Muscle layer of duodenum (tissue), 2 donors: ENCODE data around the gene CA6.

ENCODE experiments used
- H3K27ac ChIP-seq: one replicate; pipeline ENCODE4 v1.7.0; 2013; ENCODE audit warnings: mild to moderate bottlenecking, low read length
- H3K27me3 ChIP-seq: one replicate; pipeline ENCODE4 v1.7.0; 2013; ENCODE audit warnings: low read depth, mild to moderate bottlenecking, control low read depth, low read length
- H3K36me3 ChIP-seq, 2 donors: one replicate each; pipeline ENCODE4 v1.7.0; 2013; ENCODE audit warnings: low read length in 2 of 2, control low read depth in 1 of 2, mild to moderate bottlenecking in 1 of 2; ENCODE audit not compliant: insufficient read depth in 2 of 2, control insufficient read depth in 1 of 2
- H3K4me1 ChIP-seq, 2 donors: one replicate each; pipeline ENCODE4 v1.7.0; 2013; ENCODE audit warnings: low read length in 2 of 2, mild to moderate bottlenecking in 2 of 2, control low read depth in 1 of 2, moderate library complexity in 1 of 2; ENCODE audit not compliant: insufficient read depth in 2 of 2, control insufficient read depth in 1 of 2
- H3K4me3 ChIP-seq, 2 donors: one replicate each; pipeline ENCODE4 v1.7.0; 2013; ENCODE audit warnings: low read length in 2 of 2, low read depth in 1 of 2, mild to moderate bottlenecking in 1 of 2
- H3K9me3 ChIP-seq, 2 donors: one replicate each; pipeline ENCODE4 v1.7.0; 2013; ENCODE audit warnings: low read length in 2 of 2, control low read depth in 1 of 2, mild to moderate bottlenecking in 1 of 2; ENCODE audit not compliant: control insufficient read depth in 1 of 2
- donor health status: healthy.

The CA6 gene

DNA sequence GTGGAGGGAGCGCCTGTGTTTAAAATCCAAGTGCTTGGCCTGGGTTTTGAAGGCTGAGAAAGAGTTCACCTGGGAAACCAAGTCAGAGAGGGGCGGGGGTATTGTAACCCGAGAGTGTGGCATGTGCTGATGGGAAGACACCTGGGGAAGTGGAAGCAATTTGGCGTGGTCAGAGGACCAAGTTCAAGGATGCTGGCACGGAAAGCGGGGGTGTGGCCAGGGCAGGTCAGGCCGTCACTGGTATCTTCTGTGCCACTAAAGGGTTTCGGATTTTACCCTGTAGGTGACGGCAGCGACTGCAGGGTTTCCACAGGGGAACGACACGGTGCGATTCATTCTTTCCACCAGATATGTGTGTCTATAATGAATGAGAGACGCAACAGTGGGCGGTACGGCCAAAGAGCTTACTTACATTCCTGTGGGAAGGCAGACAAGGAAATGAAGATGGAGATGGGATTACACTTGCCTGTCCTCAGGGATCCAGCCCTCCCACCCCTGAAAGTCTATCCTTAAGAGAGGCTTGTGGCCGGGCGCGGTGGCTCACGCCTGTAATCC is 31.3 kb downstream of the CA6 start:
- H3K4me1 ChIP-seq: no peaks in the 10 kb centered on the region
- no peak overlapping the region for H3K27ac ChIP-seq
- no peaks in the 10 kb centered on the region for H3K27me3 ChIP-seq
- H3K9me3 ChIP-seq: peaks cover 0 to 5% of the 10 kb centered on the region in 2 donors
- H3K4me3 ChIP-seq: no peak overlapping the region
- H3K36me3 ChIP-seq: no peaks in the 10 kb centered on the region

- Histone ChIP-seq H3K4me1 (no peaks in the 10 kb centered on the region), H3K27ac (no peak overlapping the region), H3K4me3 (no peak overlapping the region), H3K36me3 (no peaks in the 10 kb centered on the region), H3K9me3 (peaks cover 0 to 5% of the 10 kb centered on the region in 2 donors), H3K27me3 (no peaks in the 10 kb centered on the region)
These were observed 35.0 kb downstream of the CA6 start for GRCh38 chr1:8980656-8981055.

GRCh38 chr1:8981169-8981568 is 35.5 kb downstream of the CA6 start:
- H3K27ac ChIP-seq: no peak overlapping the region
- H3K4me3 ChIP-seq: no peak overlapping the region
- H3K36me3 ChIP-seq: no peaks in the 10 kb centered on the region
- H3K4me1 ChIP-seq: no peaks in the 10 kb centered on the region
- H3K9me3 ChIP-seq: peaks cover 0 to 5% of the 10 kb centered on the region in 2 donors
- no peaks in the 10 kb centered on the region for H3K27me3 ChIP-seq

DNA sequence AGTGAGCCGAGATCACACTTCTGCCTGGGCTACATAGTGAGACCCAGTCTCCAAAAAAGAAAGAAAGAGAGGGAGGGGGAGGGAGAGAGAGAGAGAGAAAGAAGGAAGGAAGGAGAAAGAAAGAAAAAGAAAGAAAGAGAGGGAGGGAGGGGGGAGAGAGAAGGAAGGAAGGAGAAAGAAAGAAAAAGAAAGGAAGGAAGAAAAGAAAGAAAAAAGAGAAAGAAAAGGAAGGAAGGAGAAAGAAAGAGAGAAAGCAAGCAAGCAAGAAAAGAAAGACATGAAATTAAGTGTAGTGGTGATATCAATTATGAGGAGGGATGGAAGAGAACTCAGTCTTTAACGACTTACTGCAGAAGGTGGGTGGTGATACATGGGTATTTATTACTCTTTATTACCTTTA is 38.5 kb downstream of the CA6 start:
- Histone ChIP-seq H3K9me3 (peaks cover 0 to 5% of the 10 kb centered on the region in 2 donors), H3K4me1 (peaks cover 0 to 6% of the 10 kb centered on the region in 2 donors), H3K27me3 (no peaks in the 10 kb centered on the region), H3K36me3 (no peaks in the 10 kb centered on the region), H3K27ac (no peak overlapping the region), H3K4me3 (no peak overlapping the region)

GRCh38 chr1:8984990-8985389 is 39.3 kb downstream of the CA6 start:
- Histone ChIP-seq H3K4me1 (peaks cover 0 to 6% of the 10 kb centered on the region in 2 donors), H3K27ac (no peak overlapping the region), H3K9me3 (peaks cover 0 to 5% of the 10 kb centered on the region in 2 donors), H3K4me3 (no peak overlapping the region), H3K36me3 (no peaks in the 10 kb centered on the region), H3K27me3 (no peaks in the 10 kb centered on the region)

GRCh38 chr1:8985915-8986813 is 40.5 kb downstream of the CA6 start:
- Histone ChIP-seq H3K27ac (no peak overlapping the region), H3K4me3 (no peak overlapping the region), H3K9me3 (no peaks in the 10 kb centered on the region), H3K4me1 (peaks cover 0 to 6% of the 10 kb centered on the region in 2 donors), H3K27me3 (no peaks in the 10 kb centered on the region), H3K36me3 (no peaks in the 10 kb centered on the region)

DNA sequence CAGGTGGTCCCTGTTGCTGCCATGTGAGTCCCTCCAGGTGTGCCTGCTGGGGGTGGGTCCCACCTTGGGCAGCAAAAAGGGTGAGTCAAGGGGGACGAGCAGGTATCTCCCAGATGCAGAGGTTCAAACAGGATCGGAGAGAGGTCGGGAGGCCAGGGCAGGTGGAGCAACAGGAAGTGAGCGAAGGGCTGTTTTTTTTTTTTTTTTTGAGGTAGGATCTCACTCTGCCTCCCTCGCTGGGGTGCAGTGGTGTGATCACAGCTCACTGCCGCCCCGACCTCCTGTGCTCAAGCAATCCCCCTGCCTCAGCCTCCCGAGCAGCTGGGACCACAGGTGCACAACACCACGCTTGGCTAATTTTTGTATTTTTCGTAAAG is 41.1 kb downstream of the CA6 start:
- no peak overlapping the region for H3K4me3 ChIP-seq
- H3K9me3 ChIP-seq: no peaks in the 10 kb centered on the region
- no peaks in the 10 kb centered on the region for H3K36me3 ChIP-seq
- peaks cover 0 to 6% of the 10 kb centered on the region in 2 donors for H3K4me1 ChIP-seq
- H3K27me3 ChIP-seq: no peaks in the 10 kb centered on the region
- H3K27ac ChIP-seq: no peak overlapping the region

DNA sequence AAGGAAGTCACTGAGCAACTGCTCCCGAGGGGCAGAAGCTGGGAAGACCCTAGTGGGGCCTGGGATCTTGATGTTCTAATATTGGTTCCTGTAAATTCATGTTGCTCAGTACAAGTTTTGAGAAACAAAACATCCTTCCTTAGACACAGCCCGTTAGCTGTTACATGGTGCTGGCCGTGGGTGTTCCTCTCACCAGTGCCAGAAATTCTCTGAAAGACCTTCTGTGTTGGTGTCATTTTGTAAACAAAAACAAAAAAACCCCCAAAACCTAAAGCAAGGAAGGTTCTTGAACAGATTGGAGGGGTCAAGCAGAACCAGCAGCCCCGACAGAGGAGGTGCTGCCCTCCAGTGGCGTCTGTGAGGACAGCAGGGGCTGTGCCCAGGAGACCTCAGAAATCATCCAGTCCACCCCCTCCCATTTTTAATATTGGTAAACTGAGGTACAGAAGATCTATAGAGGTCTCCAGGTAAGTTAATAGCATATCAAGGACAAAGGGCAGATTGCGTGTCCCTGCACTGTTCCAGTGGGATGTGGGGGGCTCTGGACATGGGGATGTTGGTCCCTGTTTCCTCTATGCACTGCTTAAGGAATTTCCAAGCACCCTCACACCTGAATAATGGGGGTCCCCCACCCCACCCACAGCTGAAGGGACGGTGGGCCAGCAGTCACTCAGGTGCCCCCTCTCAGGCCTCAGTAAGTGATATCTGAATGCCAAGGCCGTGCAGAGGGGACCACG is 42.4 kb downstream of the CA6 start:
- Histone ChIP-seq H3K36me3 (no peaks in the 10 kb centered on the region), H3K27me3 (no peaks in the 10 kb centered on the region), H3K4me3 (no peak overlapping the region), H3K9me3 (no peaks in the 10 kb centered on the region), H3K4me1 (peaks cover 0 to 6% of the 10 kb centered on the region in 2 donors), H3K27ac (no peak overlapping the region)

GRCh38 chr1:8988618-8988967 is 42.9 kb downstream of the CA6 start:
- Histone ChIP-seq H3K27me3 (no peaks in the 10 kb centered on the region), H3K4me3 (no peak overlapping the region), H3K36me3 (no peaks in the 10 kb centered on the region), H3K9me3 (no peaks in the 10 kb centered on the region), H3K27ac (no peak overlapping the region), H3K4me1 (peaks cover 0 to 6% of the 10 kb centered on the region in 2 donors)

- Histone ChIP-seq H3K27ac (no peak overlapping the region), H3K36me3 (no peaks in the 10 kb centered on the region), H3K4me3 (no peak overlapping the region), H3K27me3 (no peaks in the 10 kb centered on the region), H3K9me3 (no peaks in the 10 kb centered on the region), H3K4me1 (peaks cover 0 to 6% of the 10 kb centered on the region in 2 donors)
These were observed 43.4 kb downstream of the CA6 start for GRCh38 chr1:8989061-8989460.

GRCh38 chr1:8989821-8990220 is 44.2 kb downstream of the CA6 start:
- Histone ChIP-seq H3K9me3 (no peaks in the 10 kb centered on the region), H3K27ac (no peak overlapping the region), H3K36me3 (no peaks in the 10 kb centered on the region), H3K4me3 (no peak overlapping the region), H3K27me3 (no peaks in the 10 kb centered on the region), H3K4me1 (peaks cover 0 to 6% of the 10 kb centered on the region in 2 donors)
